Mesothelial cell of epicardium (in vitro differentiated cells): ENCODE results near the gene CFAP58. TPM values are rescaled to one million over a fixed set of nuclear protein-coding genes. Genes with fewer than 3 reads are reported as not detected.

Experiments used
- DNase-seq, 2 experiments: peaks; one replicate each; pipeline ENCODE4 v3.0.0; 2021; ENCODE audit warnings: low spot score in 2 of 2; ENCODE audit not compliant: unreplicated experiment in 2 of 2
- H3K27ac Mint-ChIP-seq: 2 replicates; pipeline ENCODE4 v1.8.0; 2021; ENCODE audit warnings: mixed read lengths
- H3K27me3 Mint-ChIP-seq: 2 replicates; pipeline ENCODE4 v1.8.0; 2021; ENCODE audit warnings: low read depth, mixed read lengths
- H3K36me3 Mint-ChIP-seq: 2 replicates; pipeline ENCODE4 v1.8.0; 2021; ENCODE audit warnings: mixed read lengths
- H3K4me1 Mint-ChIP-seq: 2 replicates; pipeline ENCODE4 v1.8.0; 2021; ENCODE audit warnings: mixed read lengths
- H3K4me3 Mint-ChIP-seq: 2 replicates; pipeline ENCODE4 v1.8.0; 2021; ENCODE audit warnings: mild to moderate bottlenecking, moderate library complexity, mixed read lengths
- H3K9me3 Mint-ChIP-seq: 2 replicates; pipeline ENCODE4 v1.8.0; 2021; ENCODE audit warnings: mixed read lengths
- CTCF ChIP-seq: fragments of 200-600 bp; sonication (generic); IDR thresholded peaks from one replicate; pipeline ENCODE4 v1.5.0; 2021; ENCODE audit warnings: antibody characterized with exemption; ENCODE audit not compliant: unreplicated experiment
- total RNA-seq: library from RNA; stranded (reverse); gene quantifications from 3 replicates; pipeline ENCODE4 v1.2.1, GENCODE V29; 2021

CFAP58 gene
- total RNA-seq, 1 donor from 2014 or later, result 0.58 TPM

GRCh38 chr10:104440221-104440620 is 86.6 kb downstream of the CFAP58 start:
- no peak for DNase-seq

GRCh38 chr10:104441329-104442000 is 87.8 kb downstream of the CFAP58 start:
- peaks cover 4% of the 10 kb centered on the region for H3K4me1 Mint-ChIP-seq
- H3K4me3 Mint-ChIP-seq, result no peak overlapping the region
- H3K9me3 Mint-ChIP-seq, result no peaks in the 10 kb centered on the region
- H3K36me3 Mint-ChIP-seq, result no peaks in the 10 kb centered on the region
- no peak for TF ChIP-seq CTCF
- H3K27ac Mint-ChIP-seq, result no peak overlapping the region
- no peak for DNase-seq
- no peaks in the 10 kb centered on the region for H3K27me3 Mint-ChIP-seq

More at GRCh38 chr10:104440221-104440620, 86.6 kb downstream of the CFAP58 start:
- Mint-ChIP-seq H3K36me3 (no peaks in the 10 kb centered on the region), H3K9me3 (no peaks in the 10 kb centered on the region), H3K4me3 (no peak overlapping the region), H3K27ac (no peak overlapping the region), H3K4me1 (peaks cover 4% of the 10 kb centered on the region), H3K27me3 (no peaks in the 10 kb centered on the region)
- TF ChIP-seq CTCF, result no peak

GRCh38 chr10:104445359-104445758 is 91.7 kb downstream of the CFAP58 start:
- no peak overlapping the region for H3K4me3 Mint-ChIP-seq
- H3K9me3 Mint-ChIP-seq, result no peaks in the 10 kb centered on the region
- H3K4me1 Mint-ChIP-seq, result peaks cover 4% of the 10 kb centered on the region
- TF ChIP-seq CTCF, result no peak
- H3K36me3 Mint-ChIP-seq, result no peaks in the 10 kb centered on the region
- peaks cover 2% of the 10 kb centered on the region for H3K27me3 Mint-ChIP-seq
- no peak for DNase-seq
- H3K27ac Mint-ChIP-seq, result no peak overlapping the region

- peaks cover 4% of the 10 kb centered on the region for H3K4me1 Mint-ChIP-seq
- no peaks in the 10 kb centered on the region for H3K36me3 Mint-ChIP-seq
- peaks cover 2% of the 10 kb centered on the region for H3K27me3 Mint-ChIP-seq
- TF ChIP-seq CTCF, result no peak
- H3K4me3 Mint-ChIP-seq, result no peak overlapping the region
- H3K27ac Mint-ChIP-seq, result no peak overlapping the region
- DNase-seq, result no peak
- H3K9me3 Mint-ChIP-seq, result no peaks in the 10 kb centered on the region
These were observed 92.5 kb downstream of the CFAP58 start for GRCh38 chr10:104446151-104446550.

GRCh38 chr10:104447331-104447730 is 93.7 kb downstream of the CFAP58 start:
- H3K27me3 Mint-ChIP-seq, result peaks cover 2% of the 10 kb centered on the region
- no peaks in the 10 kb centered on the region for H3K4me1 Mint-ChIP-seq
- no peak for TF ChIP-seq CTCF
- DNase-seq, result no peak
- H3K27ac Mint-ChIP-seq, result no peak overlapping the region
- no peaks in the 10 kb centered on the region for H3K36me3 Mint-ChIP-seq
- H3K4me3 Mint-ChIP-seq, result no peak overlapping the region
- H3K9me3 Mint-ChIP-seq, result no peaks in the 10 kb centered on the region
